ENCODE data around the gene MIPEP.

Gene MIPEP

DNA sequence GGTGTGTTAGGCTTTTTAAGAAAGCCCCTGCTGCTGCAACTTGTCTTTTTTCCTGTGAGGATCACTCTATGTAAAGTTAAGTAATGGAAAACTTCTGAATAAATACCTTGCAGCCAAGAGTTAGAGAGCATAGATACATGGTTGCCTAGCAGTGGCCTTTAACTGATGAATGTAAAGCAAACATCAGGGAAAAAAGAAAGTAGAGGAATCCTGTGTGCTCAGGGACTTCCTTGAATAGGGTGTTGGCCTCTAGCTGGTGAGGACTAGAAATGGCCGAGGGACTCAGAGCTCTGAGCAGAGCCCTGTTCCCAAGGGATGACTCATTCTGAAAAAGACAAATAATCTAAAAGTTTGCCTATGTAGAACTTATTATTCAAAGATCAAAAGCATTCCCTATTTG is 135.7 kb downstream of the MIPEP start:
- H4K20me1 ChIP-seq (ENCODE audit: control insufficient read depth, insufficient read depth, low read depth, low read length) = peaks cover 3% of the 10 kb centered on the region; the same call in 1 of the 2 replicates
- no peak for TF ChIP-seq EZH2phosphoT487 (IDR thresholded peaks at IDR 0.05; ENCODE audit: borderline replicate concordance, low read length)
- TF ChIP-seq, protein P1, sequence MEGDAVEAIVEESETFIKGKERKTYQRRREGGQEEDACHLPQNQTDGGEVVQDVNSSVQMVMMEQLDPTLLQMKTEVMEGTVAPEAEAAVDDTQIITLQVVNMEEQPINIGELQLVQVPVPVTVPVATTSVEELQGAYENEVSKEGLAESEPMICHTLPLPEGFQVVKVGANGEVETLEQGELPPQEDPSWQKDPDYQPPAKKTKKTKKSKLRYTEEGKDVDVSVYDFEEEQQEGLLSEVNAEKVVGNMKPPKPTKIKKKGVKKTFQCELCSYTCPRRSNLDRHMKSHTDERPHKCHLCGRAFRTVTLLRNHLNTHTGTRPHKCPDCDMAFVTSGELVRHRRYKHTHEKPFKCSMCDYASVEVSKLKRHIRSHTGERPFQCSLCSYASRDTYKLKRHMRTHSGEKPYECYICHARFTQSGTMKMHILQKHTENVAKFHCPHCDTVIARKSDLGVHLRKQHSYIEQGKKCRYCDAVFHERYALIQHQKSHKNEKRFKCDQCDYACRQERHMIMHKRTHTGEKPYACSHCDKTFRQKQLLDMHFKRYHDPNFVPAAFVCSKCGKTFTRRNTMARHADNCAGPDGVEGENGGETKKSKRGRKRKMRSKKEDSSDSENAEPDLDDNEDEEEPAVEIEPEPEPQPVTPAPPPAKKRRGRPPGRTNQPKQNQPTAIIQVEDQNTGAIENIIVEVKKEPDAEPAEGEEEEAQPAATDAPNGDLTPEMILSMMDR (IDR thresholded peaks at IDR 0.05; ENCODE audit: low read depth, low read length, poor library complexity, severe bottlenecking) = no peak
- no peaks in the 10 kb centered on the region for H3K36me3 ChIP-seq (ENCODE audit: control insufficient read depth, low read length)
- H3K9me2 ChIP-seq (replicated peaks; ENCODE audit: control insufficient read depth, low read length) = no peaks in the 10 kb centered on the region
- no peaks in the 10 kb centered on the region for H3K27me3 ChIP-seq (ENCODE audit: control insufficient read depth, low read length)
- H3K4me1 ChIP-seq (ENCODE audit: control insufficient read depth, low read length) = no peaks in the 10 kb centered on the region
- no peaks in the 10 kb centered on the region for H3F3A ChIP-seq (ENCODE audit: control insufficient read depth, insufficient read depth)
- no peak overlapping the region for H3K27ac ChIP-seq (ENCODE audit: low read depth, low read length)
- no peak overlapping the region for H3K4me3 ChIP-seq (ENCODE audit: low read length)
- no peak overlapping the region for H3K4me2 ChIP-seq (ENCODE audit: low read length)
- no peaks in the 10 kb centered on the region for H3K9me3 ChIP-seq (ENCODE audit: control insufficient read depth, insufficient read depth, low read length)
- no peaks in the 10 kb centered on the region for H3K79me2 ChIP-seq (ENCODE audit: control insufficient read depth, low read length)

DNA sequence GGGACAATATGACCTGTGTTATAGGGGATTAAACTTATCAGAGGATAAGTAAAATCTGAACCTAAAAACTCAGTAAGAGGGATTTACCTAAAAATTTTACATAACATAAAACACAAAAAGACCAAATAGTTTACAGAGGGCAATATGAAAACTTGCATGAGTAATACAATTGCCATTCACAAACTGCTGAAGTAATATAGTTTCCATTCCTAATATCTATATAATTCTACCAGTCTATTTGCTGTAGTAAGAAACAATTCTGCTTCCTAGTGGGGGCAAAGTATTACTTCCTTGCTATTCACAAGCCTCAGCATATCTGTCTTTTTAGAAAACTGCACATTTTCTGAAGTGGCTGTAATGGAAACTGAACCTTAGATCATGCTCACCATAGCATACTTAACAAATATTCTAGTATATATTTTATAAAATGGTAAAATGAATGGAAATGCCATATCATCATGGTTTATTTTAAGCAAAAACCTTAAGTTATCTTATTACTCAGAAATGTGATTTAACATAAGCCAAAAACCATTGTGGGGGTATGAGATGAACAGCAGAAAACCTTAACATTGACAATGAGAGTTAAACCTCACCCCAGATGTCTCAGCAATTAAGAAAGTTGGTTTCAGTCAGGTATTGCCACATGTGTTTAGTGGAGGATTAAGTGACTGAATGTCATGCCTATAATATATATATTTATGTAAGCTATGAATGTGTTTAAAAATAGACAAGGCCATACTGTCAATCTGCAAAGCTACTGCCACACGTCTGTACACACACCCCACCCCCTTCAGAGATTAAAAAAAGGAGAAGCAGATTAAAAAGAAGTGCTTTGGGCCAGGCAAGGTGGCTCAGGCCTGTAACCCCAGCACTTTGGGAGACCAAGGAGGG is 136.8 kb downstream of the MIPEP start:
- H3K4me2 ChIP-seq (ENCODE audit: low read length) = no peak overlapping the region
- no peaks in the 10 kb centered on the region for H3K36me3 ChIP-seq (ENCODE audit: control insufficient read depth, low read length)
- H3K4me3 ChIP-seq (ENCODE audit: low read length) = no peak overlapping the region
- no peaks in the 10 kb centered on the region for H3K27me3 ChIP-seq (ENCODE audit: control insufficient read depth, low read length)
- H4K20me1 ChIP-seq (ENCODE audit: control insufficient read depth, insufficient read depth, low read depth, low read length) = peaks cover 3% of the 10 kb centered on the region; the same call in 1 of the 2 replicates
- no peak overlapping the region for H3K27ac ChIP-seq (ENCODE audit: low read depth, low read length)
- H3K4me1 ChIP-seq (ENCODE audit: control insufficient read depth, low read length) = no peaks in the 10 kb centered on the region
- no peaks in the 10 kb centered on the region for H3F3A ChIP-seq (ENCODE audit: control insufficient read depth, insufficient read depth)
- no peaks in the 10 kb centered on the region for H3K9me3 ChIP-seq (ENCODE audit: control insufficient read depth, insufficient read depth, low read length)
- H3K79me2 ChIP-seq (ENCODE audit: control insufficient read depth, low read length) = no peaks in the 10 kb centered on the region
- TF ChIP-seq, protein P1 (IDR thresholded peaks at IDR 0.05; ENCODE audit: low read depth, low read length, poor library complexity, severe bottlenecking) = no peak
- TF ChIP-seq EZH2phosphoT487 (IDR thresholded peaks at IDR 0.05; ENCODE audit: borderline replicate concordance, low read length) = no peak
- H3K9me2 ChIP-seq (replicated peaks; ENCODE audit: control insufficient read depth, low read length) = no peaks in the 10 kb centered on the region

DNA sequence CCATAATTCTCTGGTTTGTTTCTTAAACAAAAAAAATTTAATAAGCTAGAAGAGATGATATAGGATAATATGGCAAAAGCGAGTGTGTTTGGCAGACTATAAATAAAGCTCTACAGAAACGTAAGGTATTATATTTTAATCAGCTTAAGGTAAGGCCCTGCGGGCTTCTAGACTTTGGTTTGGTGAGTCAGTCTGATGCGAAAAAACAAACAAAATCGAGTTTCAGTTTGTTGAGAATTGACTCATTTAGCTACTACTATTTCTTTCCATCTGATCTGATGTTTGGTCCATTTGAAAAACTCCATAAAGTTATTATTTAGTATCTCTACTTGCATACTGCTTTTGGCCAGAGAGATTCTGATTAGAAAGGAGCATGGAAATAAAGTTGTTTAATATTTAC is 138.0 kb downstream of the MIPEP start:
- TF ChIP-seq, protein P1 (IDR thresholded peaks at IDR 0.05; ENCODE audit: low read depth, low read length, poor library complexity, severe bottlenecking) = no peak
- TF ChIP-seq EZH2phosphoT487 (IDR thresholded peaks at IDR 0.05; ENCODE audit: borderline replicate concordance, low read length) = no peak
- no peaks in the 10 kb centered on the region for H3K9me2 ChIP-seq (replicated peaks; ENCODE audit: control insufficient read depth, low read length)
- peaks cover 3% of the 10 kb centered on the region; the same call in 1 of the 2 replicates for H4K20me1 ChIP-seq (ENCODE audit: control insufficient read depth, insufficient read depth, low read depth, low read length)
- H3K4me3 ChIP-seq (ENCODE audit: low read length) = no peak overlapping the region
- H3K4me2 ChIP-seq (ENCODE audit: low read length) = no peak overlapping the region
- no peaks in the 10 kb centered on the region for H3K27me3 ChIP-seq (ENCODE audit: control insufficient read depth, low read length)
- H3K79me2 ChIP-seq (ENCODE audit: control insufficient read depth, low read length) = no peaks in the 10 kb centered on the region
- no peaks in the 10 kb centered on the region for H3F3A ChIP-seq (ENCODE audit: control insufficient read depth, insufficient read depth)
- no peaks in the 10 kb centered on the region for H3K36me3 ChIP-seq (ENCODE audit: control insufficient read depth, low read length)
- no peaks in the 10 kb centered on the region for H3K9me3 ChIP-seq (ENCODE audit: control insufficient read depth, insufficient read depth, low read length)
- no peaks in the 10 kb centered on the region for H3K4me1 ChIP-seq (ENCODE audit: control insufficient read depth, low read length)
- no peak overlapping the region for H3K27ac ChIP-seq (ENCODE audit: low read depth, low read length)
